K562 (cell line): ENCODE data around the gene VEGFB. TPM values are rescaled to one million over a fixed set of nuclear protein-coding genes. Genes with fewer than 3 reads are reported as not detected.

Source experiments
- ATAC-seq: fragments of 200-7000 bp; cut with Tn5 transposase; 3 replicates; pipeline ENCODE4 v1.9.1; 2020; ENCODE audit warnings: moderate library complexity
- Bru-seq: library from RNA; stranded (reverse); fragments of 400-500 nt; gene quantifications from one replicate; lab custom pipeline; 2021; lab: Mats Ljungman, UMichigan
- BruChase-seq, 2 experiments: library from RNA; stranded (reverse); fragments of 400-500 nt; gene quantifications; one replicate each; lab custom pipeline; 2021; lab: Mats Ljungman, UMichigan
- BruUV-seq: library from RNA; stranded (reverse); fragments of 400-500 nt; replicated peaks from 2 replicates; lab custom pipeline; 2021; lab: Mats Ljungman, UMichigan
- CTCF ChIA-PET: fragments of 300-600 bp; formaldehyde crosslinking; extraction: SDS; loops from one replicate; lab custom pipeline; 2021; ENCODE audit warnings: low intra/inter-chr PET ratio; lab: Yijun Ruan, JAX
- POLR2A ChIA-PET: fragments of 300-600, 350-650 bp; sonication (Branson Sonifier 250); formaldehyde crosslinking; extraction: SDS; loops from one replicate; lab custom pipeline; 2021; ENCODE audit warnings: antibody characterized with exemption, inconsistent platforms; lab: Yijun Ruan, JAX
- DNase-seq, 4 experiments: peaks; one replicate each; pipeline versions ENCODE4 v3.0.0 to v3.0.0-alpha.2; 2011 to 2018; ENCODE audit warnings: low spot score in 3 of 4, mixed read lengths in 3 of 4; ENCODE audit errors: extremely low read depth in 1 of 4
- FAIRE-seq: peaks from 2 replicates; lab custom pipeline; 2011; peaks lifted over from hg19 to GRCh38; lab: Jason Lieb, UNC
- H2AFZ ChIP-seq: 2 replicates; pipeline ENCODE4 v1.6.0; 2011; ENCODE audit warnings: low read depth, low read length, control low read depth, inconsistent platforms
- H3K27ac ChIP-seq: fragments of 200-600 bp; 3 replicates; pipeline ENCODE4 v1.8.0; 2011; ENCODE audit warnings: low read depth, mild to moderate bottlenecking, control low read depth, inconsistent platforms, low read length, moderate library complexity, mixed read lengths; ENCODE audit errors: extremely low read depth
- H3K27me3 ChIP-seq, 2 experiments: fragments of 300-600 bp in 1 of 2; 2 replicates in 1 of 2; 3 replicates in 1 of 2; pipeline versions ENCODE4 v1.6.0 to v1.8.0; 2011; ENCODE audit warnings: inconsistent platforms in 2 of 2, low read length in 2 of 2, mild to moderate bottlenecking in 1 of 2, mixed read lengths in 1 of 2, moderate library complexity in 1 of 2; ENCODE audit not compliant: control insufficient read depth in 2 of 2, insufficient read depth in 2 of 2
- H3K36me3 ChIP-seq: fragments of 300-600 bp; 3 replicates; pipeline ENCODE4 v1.8.0; 2011; ENCODE audit warnings: mild to moderate bottlenecking, low read length, inconsistent platforms; ENCODE audit not compliant: control insufficient read depth, insufficient read depth
- H3K4me1 ChIP-seq, 2 experiments: fragments of 200-600 bp in 1 of 2; replicated peaks in 1 of 2; 2 replicates in 1 of 2; 3 replicates in 1 of 2; pipeline versions ENCODE4 v1.5.1 to v1.8.0; 2011; ENCODE audit warnings: inconsistent platforms in 2 of 2, low read length in 2 of 2, mild to moderate bottlenecking in 1 of 2, mixed read lengths in 1 of 2, moderate library complexity in 1 of 2; ENCODE audit not compliant: control insufficient read depth in 2 of 2, insufficient read depth in 2 of 2
- H3K4me2 ChIP-seq: 2 replicates; pipeline ENCODE4 v1.6.1; 2011; ENCODE audit warnings: low read length, control low read depth, inconsistent platforms, mixed read lengths; ENCODE audit not compliant: insufficient read depth
- H3K4me3 ChIP-seq: fragments of 200-600 bp; sonication (generic), shearing (Covaris generic); 2 replicates; pipeline ENCODE4 v1.5.1; 2016; ENCODE audit warnings: control low read depth, inconsistent platforms
- H3K79me2 ChIP-seq: fragments of 200-600 bp; 3 replicates; pipeline ENCODE4 v1.8.0; 2011; ENCODE audit warnings: low read length, inconsistent platforms; ENCODE audit not compliant: control insufficient read depth, insufficient read depth
- H3K9ac ChIP-seq, 2 experiments: 2 replicates each; pipeline versions ENCODE4 v1.6.0 to v1.6.1; 2011; ENCODE audit warnings: low read depth in 2 of 2, low read length in 2 of 2, control low read depth in 1 of 2, inconsistent platforms in 1 of 2, mild to moderate bottlenecking in 1 of 2, mixed read lengths in 1 of 2; ENCODE audit not compliant: insufficient read depth in 1 of 2
- H3K9me1 ChIP-seq: one replicate; pipeline ENCODE4 v1.6.0; 2011; ENCODE audit warnings: inconsistent platforms, mild to moderate bottlenecking, low read length, moderate library complexity; ENCODE audit not compliant: control insufficient read depth, insufficient read depth
- H3K9me3 ChIP-seq: replicated peaks from 2 replicates; pipeline ENCODE4 v1.5.1; 2011; ENCODE audit warnings: low read depth, low read length, inconsistent platforms; ENCODE audit not compliant: control insufficient read depth, insufficient read depth
- H4K20me1 ChIP-seq: replicated peaks from 2 replicates; pipeline ENCODE4 v1.6.1; 2011; ENCODE audit warnings: low read length, inconsistent platforms, mixed read lengths; ENCODE audit not compliant: control insufficient read depth, insufficient read depth
- TGIF2 ChIP-seq: sonication (generic); formaldehyde crosslinking; IDR thresholded peaks from 2 replicates; pipeline ENCODE4 v1.8.1; 2022; ENCODE audit warnings: mild to moderate bottlenecking, missing genetic modification reagents, moderate library complexity
- WGBS: fragments of 100-300 bp; shearing (Covaris generic); methylation state at CpG from one replicate; pipeline ENCODE4 v1.1.6; 2016; ENCODE audit warnings: low coverage, mixed read lengths; ENCODE audit not compliant: insufficient coverage; ENCODE audit errors: missing lambda C conversion rate; 5-methylcytosine and 5-hydroxymethylcytosine counted together
- in situ Hi-C: fragments of 300-500 bp; cut with MboI; formaldehyde crosslinking; loops from 4 replicates; pipeline ENCODE4 v1.15.0; 2018; ENCODE audit warnings: inconsistent platforms, mixed read lengths
- intact Hi-C: fragments of 100-400 bp; cut with micrococcal nuclease; formaldehyde crosslinking; loops from 2 replicates; pipeline ENCODE4 v1.14.2; 2022
- long read RNA-seq, 3 experiments: library from polyadenylated mRNA in 2 of 3; library from RNA in 1 of 3; unstranded in 2 of 3; stranded (forward) in 1 of 3; transcript quantifications; one replicate each; pipeline ENCODE4 v2.0.0, GENCODE V29; 2019 to 2022
- polyA minus RNA-seq, 3 experiments: library from RNA; depleted of rRNA, polyadenylated mRNA; stranded (reverse); fragments of >200 nt; gene quantifications; 2 replicates each; pipeline ENCODE4 v1.2.3, GENCODE V29; 2011
- polyA plus RNA-seq, 8 experiments: library from polyadenylated mRNA; depleted of rRNA in 4 of 8; stranded (reverse) in 5 of 8; unstranded in 3 of 8; fragments of >200 nt; fragmentation: Nextera tagmentation in 2 of 8; fragmentation: Illumina TruSeq in 1 of 8; extraction: Ambion mirVana in 2 of 8; extraction: Trizol in 1 of 8; gene quantifications; 2 replicates each; pipeline versions ENCODE4 v1.2.1 to v1.2.3, GENCODE V29; 2011 to 2014; ENCODE audit warnings: inconsistent platforms in 1 of 8, missing spikeins in 1 of 8
- total RNA-seq, 7 experiments: library from RNA; depleted of rRNA in 6 of 7; stranded (reverse); fragments of >200 nt in 6 of 7; fragmentation: Illumina TruSeq in 2 of 7; extraction: Trizol in 2 of 7; gene quantifications; 2 replicates each; pipeline versions ENCODE4 v1.2.1 to v1.2.3, GENCODE V29; 2011 to 2021; ENCODE audit warnings: low replicate concordance in 1 of 7
- TF ChIP-seq, protein P1 (sequence below): sonication (generic); formaldehyde crosslinking; IDR thresholded peaks from 2 replicates; pipeline ENCODE4 v1.8.0; 2022; ENCODE audit warnings: missing genetic modification reagents, mild to moderate bottlenecking, moderate library complexity, borderline replicate concordance
- TF ChIP-seq, protein P2 (sequence below): sonication (generic); formaldehyde crosslinking; IDR thresholded peaks from 2 replicates; pipeline ENCODE4 v1.8.0; 2022; ENCODE audit warnings: mild to moderate bottlenecking, low read depth, missing genetic modification reagents
- TF ChIP-seq, protein P3 (sequence below): fragments of 250-450 bp; sonication (Bioruptor Pico); IDR thresholded peaks from 2 replicates; pipeline ENCODE4 v1.9.0; 2021; ENCODE audit warnings: mild to moderate bottlenecking, inconsistent platforms
- TF ChIP-seq, protein P4 (sequence below), 2 experiments: fragments of 450-650 bp; conservative IDR thresholded peaks; 2 replicates each; pipeline ENCODE4 v1.6.1; 2017; ENCODE audit warnings: mild to moderate bottlenecking in 2 of 2, moderate library complexity in 2 of 2

Gene VEGFB, protein sequence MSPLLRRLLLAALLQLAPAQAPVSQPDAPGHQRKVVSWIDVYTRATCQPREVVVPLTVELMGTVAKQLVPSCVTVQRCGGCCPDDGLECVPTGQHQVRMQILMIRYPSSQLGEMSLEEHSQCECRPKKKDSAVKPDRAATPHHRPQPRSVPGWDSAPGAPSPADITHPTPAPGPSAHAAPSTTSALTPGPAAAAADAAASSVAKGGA
- total RNA-seq (2011; cell fraction: chromatin; rRNA removed; ENCODE audit: low replicate concordance): 16.1 and 40.0 TPM in 2 replicates
- 23.4 and 32.0 TPM in 2 replicates for total RNA-seq (2011; cell fraction: nucleolus; rRNA removed)
- 31.9 and 33.0 TPM in 2 replicates for total RNA-seq (2011; cell fraction: nucleoplasm; rRNA removed)
- 28.2 and 44.3 TPM in 2 replicates for total RNA-seq (2014; rRNA removed)
- 21.0 and 22.6 TPM in 2 replicates for total RNA-seq (2014; rRNA removed; fragmentation: Illumina TruSeq; extraction: Trizol)
- 25.7 and 28.0 TPM in 2 replicates for total RNA-seq (2015; rRNA removed; fragmentation: Illumina TruSeq; extraction: Trizol)
- 83.4 and 88.3 TPM in 2 replicates for total RNA-seq (2021)
- polyA plus RNA-seq (2011; rRNA removed): 11.0 and 13.5 TPM in 2 replicates
- 12.1 and 16.0 TPM in 2 replicates for polyA plus RNA-seq (2011; cell fraction: cytosol; rRNA removed)
- 25.1 and 26.2 TPM in 2 replicates for polyA plus RNA-seq (2011; cell fraction: nucleus; rRNA removed)
- 97.3 and 181 TPM in 2 replicates for polyA plus RNA-seq (2012)
- polyA plus RNA-seq (2014; fragmentation: Illumina TruSeq; extraction: Trizol): 35.2 and 41.4 TPM in 2 replicates
- polyA plus RNA-seq (2014; fragmentation: Nextera tagmentation; extraction: Ambion mirVana): 10 to 100 TPM; 12.0 to 12.1 TPM
- 31.8 and 35.8 TPM in 2 replicates for polyA plus RNA-seq (2014; rRNA removed)
- polyA minus RNA-seq (2011; rRNA and poly(A)+ RNA removed): 4.2 and 6.2 TPM in 2 replicates
- 21.2 and 26.0 TPM in 2 replicates for polyA minus RNA-seq (2011; cell fraction: cytosol; rRNA and poly(A)+ RNA removed)
- 3.2 and 4.9 TPM in 2 replicates for polyA minus RNA-seq (2011; cell fraction: nucleus; rRNA and poly(A)+ RNA removed)
- Bru-seq, nascent RNA: percentile 71 among the genes with signal in this experiment
- percentile 67 among the genes with signal in this experiment for BruChase-seq, experiment 1, labeled RNA remaining after a 2-hour chase
- BruChase-seq, experiment 2, labeled RNA remaining after a 6-hour chase: percentile 69 among the genes with signal in this experiment
- long read RNA-seq, experiment 1, transcript VEGFB-201 (7 exons, 1,380 nt): major isoform, 56 of 182 reads
- long read RNA-seq, experiment 1, transcript VEGFB-202 (7 exons, 979 nt): minor isoform, 13 of 182 reads
- long read RNA-seq, experiment 1, partial matches to known transcripts: 101 of 182 reads
- long read RNA-seq, experiment 1, other reads (novel, unspliced or antisense): 11 of 182 reads
- long read RNA-seq, experiment 2, transcript VEGFB-201 (7 exons, 1,380 nt): major isoform, 95 of 151 reads
- long read RNA-seq, experiment 2, transcript VEGFB-202 (7 exons, 979 nt): minor isoform, 23 of 151 reads
- long read RNA-seq, experiment 2, partial matches to known transcripts: 9 of 151 reads
- long read RNA-seq, experiment 2, other reads (novel, unspliced or antisense): 23 of 151 reads
- long read RNA-seq, experiment 3, partial matches to known transcripts: 8 of 9 reads
- long read RNA-seq, experiment 3, other reads (novel, unspliced or antisense): 0 of 9 reads

DNA sequence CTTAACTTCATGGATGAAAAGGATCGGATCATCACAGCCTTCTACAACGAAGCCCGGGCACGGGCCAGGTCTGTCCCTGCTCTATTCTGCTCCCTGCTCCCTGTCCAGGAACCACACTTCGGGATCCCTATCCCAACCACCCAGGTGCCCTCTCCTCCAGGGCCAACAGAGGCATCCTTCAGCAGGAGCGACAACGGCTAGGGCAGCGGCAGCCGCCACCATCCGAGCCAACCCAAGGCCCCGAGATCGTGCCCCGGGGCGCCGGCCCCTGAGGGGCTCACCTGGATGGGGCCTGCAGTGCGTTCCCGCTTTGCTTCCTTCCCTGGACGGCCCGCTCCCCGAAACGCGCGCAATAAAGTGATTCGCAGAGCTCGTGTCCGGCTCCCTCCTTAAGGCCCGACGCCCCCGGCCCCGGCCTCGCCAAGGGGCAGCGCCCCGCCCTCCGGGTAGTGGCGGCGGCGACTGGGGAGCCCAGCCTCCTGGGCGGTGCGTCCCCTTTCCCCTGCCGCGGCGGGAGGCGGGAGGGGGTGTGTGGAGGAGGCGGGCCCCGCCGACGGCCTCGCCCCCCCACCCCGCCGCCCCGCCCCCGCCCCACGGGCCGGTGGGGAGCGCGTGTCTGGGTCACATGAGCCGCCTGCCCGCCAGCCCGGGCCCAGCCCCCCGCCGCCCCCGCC, at the start of gene VEGFB:
Gene VEGFB, plus strand, starts transcription at position 672 of the 674 bp plus-strand sequence. CDS start 250 bp downstream, outside the sequence.
- H3K9me1 ChIP-seq: no peaks in the 10 kb centered on the region
- no peaks in the 10 kb centered on the region for H3K27me3 ChIP-seq
- no peaks in the 10 kb centered on the region for H4K20me1 ChIP-seq
- intact Hi-C loops: no loop called here
- H3K36me3 ChIP-seq: peaks cover 37% of the 10 kb centered on the region; the same call in 2 of the 3 replicates
- peak within 1 kb of the TSS; percentile 62; the same call in 2 of the 3 replicates for H3K27ac ChIP-seq
- peak within 1 kb of the TSS; percentile 88 for H3K4me2 ChIP-seq
- H2AFZ ChIP-seq: no peak within 1 kb of the TSS; the same call in 1 of the 2 replicates
- H3K79me2 ChIP-seq: peaks cover 39% of the 10 kb centered on the region
- peaks cover 37 to 70% of the 10 kb centered on the region in 2 experiments for H3K4me1 ChIP-seq
- peak within 1 kb of the TSS; percentile 71 for H3K4me3 ChIP-seq
- DNase-seq (peak; percentile 84 to 87 (median 86)), ATAC-seq (peak; percentile 67), FAIRE-seq (no peak)
- no peaks in the 10 kb centered on the region for H3K9me3 ChIP-seq
- ChIA-PET POLR2A (interaction anchor here (2.2 kb wide), 1 partner anchor 11 kb away, joined by 10 read pairs; no protein-coding TSS in a partner anchor), CTCF (no interaction called here)
- WGBS: 14% methylated on average over 31 of the region's 62 CpGs
- in situ Hi-C loops: no loop called here
- H3K9ac ChIP-seq: peak within 1 kb of the TSS; percentile 58 to 91
- TSS peak; percentile 47 for BruUV-seq
- TF ChIP-seq, protein P1, sequence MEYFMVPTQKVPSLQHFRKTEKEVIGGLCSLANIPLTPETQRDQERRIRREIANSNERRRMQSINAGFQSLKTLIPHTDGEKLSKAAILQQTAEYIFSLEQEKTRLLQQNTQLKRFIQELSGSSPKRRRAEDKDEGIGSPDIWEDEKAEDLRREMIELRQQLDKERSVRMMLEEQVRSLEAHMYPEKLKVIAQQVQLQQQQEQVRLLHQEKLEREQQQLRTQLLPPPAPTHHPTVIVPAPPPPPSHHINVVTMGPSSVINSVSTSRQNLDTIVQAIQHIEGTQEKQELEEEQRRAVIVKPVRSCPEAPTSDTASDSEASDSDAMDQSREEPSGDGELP (CRISPR knock-in tag): peak; percentile 41; the same call in 1 of the 2 replicates
- TF ChIP-seq, protein P2, sequence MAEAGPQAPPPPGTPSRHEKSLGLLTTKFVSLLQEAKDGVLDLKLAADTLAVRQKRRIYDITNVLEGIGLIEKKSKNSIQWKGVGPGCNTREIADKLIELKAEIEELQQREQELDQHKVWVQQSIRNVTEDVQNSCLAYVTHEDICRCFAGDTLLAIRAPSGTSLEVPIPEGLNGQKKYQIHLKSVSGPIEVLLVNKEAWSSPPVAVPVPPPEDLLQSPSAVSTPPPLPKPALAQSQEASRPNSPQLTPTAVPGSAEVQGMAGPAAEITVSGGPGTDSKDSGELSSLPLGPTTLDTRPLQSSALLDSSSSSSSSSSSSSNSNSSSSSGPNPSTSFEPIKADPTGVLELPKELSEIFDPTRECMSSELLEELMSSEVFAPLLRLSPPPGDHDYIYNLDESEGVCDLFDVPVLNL (CRISPR knock-in tag): peak; percentile 28; the same call in 1 of the 2 replicates
- TF ChIP-seq, protein P3, sequence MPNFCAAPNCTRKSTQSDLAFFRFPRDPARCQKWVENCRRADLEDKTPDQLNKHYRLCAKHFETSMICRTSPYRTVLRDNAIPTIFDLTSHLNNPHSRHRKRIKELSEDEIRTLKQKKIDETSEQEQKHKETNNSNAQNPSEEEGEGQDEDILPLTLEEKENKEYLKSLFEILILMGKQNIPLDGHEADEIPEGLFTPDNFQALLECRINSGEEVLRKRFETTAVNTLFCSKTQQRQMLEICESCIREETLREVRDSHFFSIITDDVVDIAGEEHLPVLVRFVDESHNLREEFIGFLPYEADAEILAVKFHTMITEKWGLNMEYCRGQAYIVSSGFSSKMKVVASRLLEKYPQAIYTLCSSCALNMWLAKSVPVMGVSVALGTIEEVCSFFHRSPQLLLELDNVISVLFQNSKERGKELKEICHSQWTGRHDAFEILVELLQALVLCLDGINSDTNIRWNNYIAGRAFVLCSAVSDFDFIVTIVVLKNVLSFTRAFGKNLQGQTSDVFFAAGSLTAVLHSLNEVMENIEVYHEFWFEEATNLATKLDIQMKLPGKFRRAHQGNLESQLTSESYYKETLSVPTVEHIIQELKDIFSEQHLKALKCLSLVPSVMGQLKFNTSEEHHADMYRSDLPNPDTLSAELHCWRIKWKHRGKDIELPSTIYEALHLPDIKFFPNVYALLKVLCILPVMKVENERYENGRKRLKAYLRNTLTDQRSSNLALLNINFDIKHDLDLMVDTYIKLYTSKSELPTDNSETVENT: no peak
- TF ChIP-seq, protein P4, sequence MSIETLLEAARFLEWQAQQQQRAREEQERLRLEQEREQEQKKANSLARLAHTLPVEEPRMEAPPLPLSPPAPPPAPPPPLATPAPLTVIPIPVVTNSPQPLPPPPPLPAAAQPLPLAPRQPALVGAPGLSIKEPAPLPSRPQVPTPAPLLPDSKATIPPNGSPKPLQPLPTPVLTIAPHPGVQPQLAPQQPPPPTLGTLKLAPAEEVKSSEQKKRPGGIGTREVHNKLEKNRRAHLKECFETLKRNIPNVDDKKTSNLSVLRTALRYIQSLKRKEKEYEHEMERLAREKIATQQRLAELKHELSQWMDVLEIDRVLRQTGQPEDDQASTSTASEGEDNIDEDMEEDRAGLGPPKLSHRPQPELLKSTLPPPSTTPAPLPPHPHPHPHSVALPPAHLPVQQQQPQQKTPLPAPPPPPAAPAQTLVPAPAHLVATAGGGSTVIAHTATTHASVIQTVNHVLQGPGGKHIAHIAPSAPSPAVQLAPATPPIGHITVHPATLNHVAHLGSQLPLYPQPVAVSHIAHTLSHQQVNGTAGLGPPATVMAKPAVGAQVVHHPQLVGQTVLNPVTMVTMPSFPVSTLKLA (conservative IDR thresholded peaks at IDR 0.05): 0 out of 4 replicates have a peak, but pooled peaks of 1 of the 2 experiments have one; percentile 27
- no peak for TF ChIP-seq TGIF2 (CRISPR knock-in tag)
